GM21390 (cell line): ENCODE data around the gene IFITM10.

Experiments used
- ATAC-seq: cut with Tn5 transposase; IDR thresholded peaks from one replicate; pipeline ENCODE4 v1.9.1; 2021; ENCODE audit not compliant: unreplicated experiment

Gene IFITM10

DNA sequence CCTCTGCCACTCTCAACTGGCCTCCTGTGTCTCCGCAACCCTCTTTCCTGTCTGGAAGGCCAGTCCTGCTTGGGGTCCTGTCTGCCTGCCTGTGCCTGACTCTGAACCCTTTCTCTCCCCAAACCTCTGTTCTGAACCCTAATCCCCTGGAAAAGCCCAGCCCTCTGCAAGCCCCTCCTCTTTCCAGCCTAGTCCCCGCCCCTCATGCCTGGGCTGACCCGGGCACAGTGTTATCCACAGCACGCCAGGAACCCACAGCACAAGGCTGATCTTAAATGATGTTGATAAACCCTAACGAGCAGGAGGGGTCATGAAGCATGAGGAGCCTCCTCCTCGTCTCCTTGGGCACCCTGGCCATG lies at the start of gene IFITM10:
TSS of gene IFITM10 (minus strand) at position 115 of the 359 bp plus-strand sequence. CDS start 153 bp downstream, outside the sequence.
- no peak for ATAC-seq

DNA sequence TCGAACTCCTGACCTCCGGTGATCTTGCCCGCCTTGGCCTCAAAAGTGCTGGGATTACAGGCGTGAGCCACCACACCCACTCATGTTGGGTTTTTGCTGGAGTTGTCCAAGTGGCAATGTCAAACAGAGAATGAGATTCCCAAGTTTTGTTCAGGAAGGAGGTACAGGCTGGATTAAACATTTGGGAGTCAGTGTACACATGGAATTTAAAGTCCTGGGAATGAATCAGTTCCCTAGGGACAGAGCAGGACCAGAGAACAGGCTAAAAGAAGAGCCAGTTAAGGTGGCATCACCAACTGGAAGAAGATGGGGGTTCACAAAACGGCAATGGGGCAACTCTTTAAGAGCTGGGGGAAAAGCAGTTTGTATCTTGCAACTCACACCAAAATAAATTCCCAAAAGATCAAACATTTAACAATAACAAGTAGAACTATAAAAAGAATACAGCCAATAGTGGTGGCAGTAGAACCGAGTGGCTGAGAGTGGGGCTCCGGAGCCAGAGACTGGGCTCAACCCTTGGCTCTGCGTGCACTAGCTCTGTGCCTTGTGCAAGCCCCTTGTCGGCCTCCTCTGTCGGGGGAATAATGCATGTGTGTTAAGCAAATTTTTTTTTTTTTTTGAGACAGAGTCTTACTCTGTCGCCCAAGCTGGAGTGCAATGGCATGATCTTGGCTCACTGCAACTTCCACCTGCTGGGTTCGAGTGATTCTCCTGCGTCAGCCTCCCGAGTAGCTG lies 47.2 kb upstream of the IFITM10 start:
- ATAC-seq: no peak

DNA sequence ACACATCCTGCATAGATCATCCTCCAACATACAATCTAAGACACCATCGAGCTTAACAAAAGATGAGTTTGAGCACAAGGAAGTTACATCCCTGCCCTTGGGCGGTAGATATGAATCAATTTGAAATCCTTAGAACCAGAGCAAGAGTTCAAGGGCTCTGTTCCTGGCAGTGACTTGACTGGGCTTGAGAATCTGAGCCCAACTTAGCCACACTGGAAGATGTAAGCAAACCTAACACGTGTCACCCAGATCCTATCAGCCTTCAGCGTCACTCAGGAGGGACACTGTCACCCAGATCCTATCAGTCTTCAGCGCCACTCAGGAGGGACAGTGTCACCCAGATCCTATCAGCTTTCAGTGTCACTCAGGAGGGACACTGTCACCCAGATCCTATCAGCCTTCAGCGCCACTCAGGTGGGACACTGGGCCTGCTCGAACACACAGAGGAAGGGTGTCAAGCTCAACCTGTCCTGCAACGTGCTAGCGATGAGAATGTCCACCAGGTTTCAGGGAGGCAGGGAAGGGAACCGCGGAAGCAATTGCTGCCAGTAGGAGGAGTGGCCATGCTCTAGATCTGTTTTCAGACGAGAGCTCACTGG lies 46.1 kb upstream of the IFITM10 start:
- ATAC-seq: no peak

DNA sequence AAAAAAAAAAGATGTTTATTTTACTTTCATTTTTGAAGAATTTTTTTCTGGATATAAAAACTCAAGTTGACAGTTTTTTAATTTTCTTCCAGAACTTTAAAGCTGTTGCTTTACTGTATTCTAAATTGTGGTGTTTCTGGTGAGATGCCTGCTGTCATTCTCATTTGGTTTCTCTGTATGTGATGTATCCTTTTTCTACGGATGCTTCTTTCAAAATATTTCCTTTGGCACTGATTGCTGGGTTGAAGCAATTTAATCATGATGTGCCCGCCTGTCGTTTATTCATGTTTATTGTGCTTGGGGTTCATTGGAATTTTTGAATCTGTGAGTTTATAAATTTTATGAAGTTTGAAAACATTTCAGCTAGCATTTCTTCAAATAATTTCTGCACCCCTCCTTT lies 42.7 kb upstream of the IFITM10 start:
- no peak for ATAC-seq

- no peak for ATAC-seq
Measured at GRCh38 chr11:1792461-1792860, 42.1 kb upstream of the IFITM10 start.

- no peak for ATAC-seq
Measured at GRCh38 chr11:1791912-1792311, 41.5 kb upstream of the IFITM10 start.

DNA sequence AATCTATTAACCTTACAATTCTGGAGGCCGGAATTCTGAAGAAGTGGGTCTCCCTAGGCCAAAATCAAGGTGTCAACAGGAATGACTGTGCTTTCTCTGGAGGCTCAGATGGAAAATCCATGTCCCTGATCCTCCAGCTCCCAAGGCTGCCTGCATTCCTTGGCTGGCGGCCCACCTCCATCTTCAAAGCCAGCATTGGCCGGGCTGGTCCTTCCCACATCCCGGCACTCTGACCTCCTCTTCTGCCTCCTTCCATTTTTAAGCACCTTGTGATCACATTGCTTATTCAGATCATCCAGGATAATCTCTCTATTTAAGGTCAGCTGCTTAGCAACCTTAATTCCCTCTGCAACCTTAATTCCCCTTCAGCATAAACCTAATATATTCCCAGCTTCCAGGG lies 36.1 kb upstream of the IFITM10 start:
- no peak for ATAC-seq

DNA sequence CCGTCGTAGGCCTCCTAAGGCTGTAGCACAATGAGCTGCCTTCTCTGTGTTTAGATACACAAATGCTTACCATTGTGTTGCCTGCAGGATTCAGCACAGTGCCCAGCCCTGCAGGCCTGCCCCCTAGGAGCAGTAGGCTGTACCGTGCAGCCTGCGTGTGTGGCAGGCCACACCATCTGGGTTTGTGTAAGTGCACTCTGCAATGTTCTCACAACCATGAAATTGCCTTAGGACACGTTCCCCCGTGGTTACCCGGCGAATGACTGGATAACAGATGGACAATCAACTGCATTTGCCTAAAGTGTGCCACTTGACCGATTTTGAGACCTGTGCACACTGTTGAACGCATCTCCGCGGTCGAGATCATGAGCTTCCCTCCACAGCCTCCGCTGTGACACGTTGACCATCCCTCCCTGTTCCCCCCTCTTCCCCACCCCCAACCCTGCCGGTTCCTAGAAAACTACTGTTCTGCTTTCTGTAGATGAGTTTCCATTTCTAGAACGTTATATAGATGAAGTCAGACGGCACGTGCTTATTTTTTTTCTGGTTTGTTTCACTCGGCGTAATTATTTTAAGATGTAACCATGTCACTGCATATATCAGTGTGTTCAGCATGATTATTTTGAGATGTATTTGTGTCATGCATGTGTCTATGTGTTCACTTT lies 35.5 kb upstream of the IFITM10 start:
- ATAC-seq: no peak

DNA sequence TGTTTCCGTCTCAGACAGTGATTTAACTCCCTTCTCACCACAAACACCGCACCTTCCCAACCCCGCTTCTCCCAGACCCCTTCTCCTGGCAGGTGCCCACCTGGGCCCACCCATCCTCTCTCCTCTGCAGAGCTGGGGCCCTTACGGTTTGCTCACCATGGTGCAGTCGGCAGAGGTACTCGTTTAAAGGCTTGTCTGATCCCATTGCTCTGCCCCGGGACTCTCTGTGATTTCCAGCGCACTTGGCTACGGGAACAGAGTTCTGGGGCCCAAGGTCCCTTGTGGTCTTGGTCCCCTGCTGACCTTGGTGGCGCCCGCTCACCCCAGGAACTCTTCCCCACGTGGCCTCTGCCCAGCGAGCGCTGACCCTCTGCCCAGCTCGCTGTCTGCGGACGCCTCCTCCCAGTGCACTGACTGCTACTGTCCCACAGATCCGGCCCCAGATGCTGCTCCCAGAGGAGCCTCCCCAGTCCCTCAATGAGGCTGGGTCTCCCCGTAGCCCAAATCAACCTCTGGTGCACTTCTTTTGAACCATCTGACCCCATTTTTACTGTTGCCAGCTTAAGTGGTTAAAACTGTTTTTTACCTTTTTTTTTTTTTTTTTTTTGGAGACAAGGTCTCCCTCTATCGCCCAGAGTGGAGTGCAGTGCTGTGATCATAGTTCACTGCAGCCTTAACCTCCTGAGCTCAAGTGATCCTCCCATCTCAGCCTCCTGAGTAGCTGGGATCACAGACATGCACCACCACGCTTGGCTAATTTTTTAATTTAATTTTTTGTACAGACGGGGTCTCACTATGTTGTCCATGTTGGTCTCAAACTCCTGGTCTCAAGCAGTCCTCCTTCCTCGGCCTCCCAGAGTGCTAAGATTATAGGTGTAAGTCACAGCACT lies 34.6 kb upstream of the IFITM10 start:
- ATAC-seq: no peak

DNA sequence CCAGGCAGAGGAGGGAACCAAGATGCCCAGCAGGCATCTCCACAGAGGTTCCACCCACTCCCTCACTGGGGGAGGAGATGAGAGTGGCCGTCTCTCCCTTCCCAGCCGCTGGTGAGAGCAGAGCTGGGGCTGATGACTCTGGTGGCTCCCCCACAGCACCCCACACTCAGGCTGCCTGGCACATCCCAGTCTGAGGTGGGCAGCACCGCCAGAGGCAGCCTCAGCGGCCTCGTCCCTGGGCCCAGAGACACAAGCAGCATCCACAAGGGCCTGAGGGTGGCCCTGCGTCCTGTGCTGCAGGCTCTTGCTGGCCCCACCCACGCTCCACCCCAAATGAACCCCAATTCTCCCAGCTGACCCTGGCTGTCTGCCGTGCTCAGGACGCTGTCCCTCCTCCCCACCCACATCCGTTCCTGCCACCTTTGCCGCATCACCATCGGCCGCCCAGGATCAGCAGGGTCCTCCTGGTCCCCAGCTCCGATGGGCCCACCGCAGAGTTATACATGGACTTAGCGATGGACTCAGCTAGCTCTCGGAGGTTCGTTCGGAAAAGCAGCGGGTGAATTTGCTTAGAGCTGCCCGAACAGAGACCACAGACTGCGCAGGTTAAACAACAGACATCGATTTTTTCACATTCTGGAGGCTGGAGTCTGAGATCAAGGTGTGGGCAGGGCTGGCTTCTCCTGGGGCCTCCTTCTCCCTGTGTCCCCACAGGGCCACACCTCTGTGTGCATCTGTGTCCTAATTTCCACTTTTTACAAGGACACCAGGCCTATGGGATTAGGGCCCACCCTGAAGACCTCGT lies 33.5 kb upstream of the IFITM10 start:
- no peak for ATAC-seq

DNA sequence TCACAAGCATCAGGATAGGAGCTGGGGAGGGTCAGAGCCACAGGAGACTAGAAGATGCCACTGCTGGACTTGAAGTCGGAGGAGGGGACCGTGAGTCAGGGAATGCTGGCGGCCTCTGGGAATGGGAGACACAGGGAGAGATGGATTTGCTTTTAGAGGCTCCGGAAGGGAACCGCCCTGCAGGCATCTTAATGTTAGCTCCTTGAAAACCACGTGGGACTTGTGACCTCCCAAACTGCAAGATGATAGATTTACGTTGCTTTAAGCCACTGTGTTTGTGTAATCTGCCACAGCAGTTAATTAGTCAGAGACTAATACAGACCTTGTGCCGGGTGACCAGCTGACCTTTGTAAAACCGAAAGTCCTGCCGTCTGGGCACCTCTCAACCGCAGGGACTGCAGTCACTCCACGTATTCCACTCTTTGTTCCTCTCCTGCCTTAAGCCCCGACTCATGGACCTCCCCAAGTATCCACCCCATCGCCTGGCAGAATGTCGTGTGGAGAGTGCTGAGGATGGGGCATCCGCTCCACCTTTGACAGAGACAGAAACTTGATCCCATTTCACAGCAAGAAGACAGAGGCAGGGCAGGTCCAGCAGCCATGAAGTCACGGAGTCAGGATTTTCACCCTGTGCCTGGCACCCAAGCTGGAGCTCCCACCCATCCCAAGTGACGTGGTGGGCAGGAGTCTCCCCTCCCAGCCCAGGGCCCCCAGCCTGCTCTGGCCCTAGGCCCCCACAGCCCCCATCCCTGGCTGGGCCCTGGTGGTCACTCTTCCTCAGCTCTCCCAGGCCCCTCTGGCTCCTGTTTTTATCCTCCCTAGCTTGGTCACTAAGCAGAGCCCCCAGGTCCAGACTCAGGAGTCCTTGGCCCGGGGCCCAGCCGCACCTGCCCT lies 32.7 kb upstream of the IFITM10 start:
- ATAC-seq: no peak

DNA sequence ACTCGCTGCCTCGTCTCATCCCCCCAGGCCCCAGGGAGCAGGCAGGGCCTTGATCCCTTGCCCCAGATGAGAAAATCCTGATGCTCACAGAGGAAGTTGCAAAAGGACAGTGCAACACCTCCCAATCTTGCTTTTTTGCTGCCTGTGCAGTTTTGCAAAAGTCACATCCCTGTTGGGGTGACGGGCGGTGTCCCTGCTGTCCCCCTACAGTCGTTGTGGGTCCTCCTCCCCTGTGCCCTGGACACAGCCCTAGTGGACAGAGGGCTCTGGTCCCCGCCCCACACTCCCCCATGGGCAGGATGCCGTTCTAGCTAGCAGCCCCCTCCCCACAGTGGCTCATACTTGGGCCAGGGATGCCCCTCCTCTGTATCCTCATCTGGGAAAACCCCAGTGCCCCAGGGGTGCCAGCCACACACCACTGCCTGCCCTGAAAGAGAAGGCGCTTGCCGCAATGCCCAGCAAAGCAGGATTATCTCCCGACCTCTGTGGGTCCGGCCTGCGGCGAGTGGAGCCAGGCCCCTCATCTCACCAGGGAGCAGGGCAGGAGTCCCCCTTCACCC lies 31.7 kb upstream of the IFITM10 start:
- ATAC-seq: no peak

- ATAC-seq: no peak
Measured at GRCh38 chr11:1781593-1781975, 31.2 kb upstream of the IFITM10 start.

- ATAC-seq: no peak
Measured at GRCh38 chr11:1780700-1781592, 30.6 kb upstream of the IFITM10 start.

- no peak for ATAC-seq
Measured at GRCh38 chr11:1779806-1780699, 29.7 kb upstream of the IFITM10 start.

- no peak for ATAC-seq
Measured at GRCh38 chr11:1779034-1779805, 28.8 kb upstream of the IFITM10 start.
